ENCODE results near the gene SPCS1. TPM values are rescaled to one million over a fixed set of nuclear protein-coding genes. Genes with fewer than 3 reads are reported as not detected.

SPCS1 gene
- total RNA-seq, 1 experiment from 2014 or later: 104 TPM

DNA sequence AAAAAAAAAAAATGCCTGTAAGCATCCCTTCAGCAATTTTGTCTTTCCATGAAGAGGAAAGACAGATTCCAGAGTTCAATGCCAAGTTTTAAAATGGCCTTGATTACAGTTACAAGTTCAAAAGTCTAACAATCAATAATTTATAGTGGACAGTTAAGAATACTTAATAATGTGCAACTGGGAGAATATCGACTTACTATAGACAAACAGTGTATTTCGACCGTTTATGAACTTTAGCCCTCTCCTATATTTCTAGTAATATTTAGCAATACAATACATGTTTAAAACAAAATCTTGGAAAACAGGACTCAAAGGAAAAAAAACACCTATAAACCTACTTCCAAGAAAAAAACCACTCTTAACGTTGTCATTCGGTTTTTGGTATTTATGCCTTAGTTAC, 21.7 kb upstream of the SPCS1 start:
- intact Hi-C loops (cut with micrococcal nuclease; ENCODE audit: unreplicated experiment): loop anchor here (5.0 kb wide), 1 partner anchor 257 kb away; no protein-coding TSS in a partner anchor
- 0 out of 2 replicates have a peak overlapping the region, but pooled peaks have one; percentile 55 for H3K27ac ChIP-seq
- peak overlapping the region; percentile 96; the same call in 1 of the 2 replicates for H3K4me3 ChIP-seq

DNA sequence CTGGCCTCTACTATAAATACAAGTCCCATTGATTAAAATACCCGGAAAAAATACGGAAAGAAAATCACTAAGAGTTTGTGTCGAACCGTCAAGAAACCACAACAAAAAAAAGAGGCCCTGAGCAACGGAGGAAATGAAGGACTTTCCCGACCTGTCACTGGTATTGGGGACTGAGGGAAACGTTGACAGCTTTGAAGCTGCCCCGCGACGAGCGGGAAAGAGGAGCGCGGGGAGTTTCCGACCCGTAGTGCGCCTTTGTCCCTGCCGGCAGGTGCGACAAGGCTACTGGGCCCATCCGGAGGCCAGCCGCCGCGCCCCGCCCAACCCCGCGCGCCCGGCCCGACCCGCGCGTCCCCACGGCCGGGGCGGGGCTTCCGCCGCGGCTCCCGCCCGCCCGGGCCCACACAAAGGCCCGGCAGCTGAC, 20.6 kb upstream of the SPCS1 start:
- Histone ChIP-seq H3K27ac (peak overlapping the region; percentile 55), H3K9me3 (ENCODE audit: insufficient read depth, low read depth) (no peaks in the 10 kb centered on the region; the same call in 1 of the 2 replicates), H3K36me3 (ENCODE audit: low read depth) (peaks cover 42% of the 10 kb centered on the region), H3K79me2 (ENCODE audit: low read depth) (peaks cover 87% of the 10 kb centered on the region), H3K9me2 (ENCODE audit: insufficient read depth) (no peaks in the 10 kb centered on the region), H4K20me1 (ENCODE audit: insufficient read depth) (peaks cover 34% of the 10 kb centered on the region), H3K4me2 (peak overlapping the region; percentile 98), H2AFZ (peak overlapping the region; percentile 72), H3K4me1 (replicated peaks; ENCODE audit: insufficient read depth) (peaks cover 45% of the 10 kb centered on the region), H3K4me3 (peak overlapping the region; percentile 96), H3K27me3 (ENCODE audit: insufficient read depth, low read depth) (no peaks in the 10 kb centered on the region), H3F3A (ENCODE audit: insufficient read depth, low read depth) (peaks cover 51% of the 10 kb centered on the region)
- no TSS peak for BruUV-seq (replicated peaks)
- TF ChIP-seq EZH2 (IDR thresholded peaks at IDR 0.05; ENCODE audit: low read depth): no peak
- no peak for TF ChIP-seq CTCF (conservative IDR thresholded peaks at IDR 0.05)
- CTCF ChIA-PET: interaction anchor here (0.6 kb wide), 1 partner anchor 296 kb away, joined by 5 read pairs; no protein-coding TSS in a partner anchor
- peak; percentile 55 to 83 for DNase-seq
- POLR2A ChIA-PET (ENCODE audit: unreplicated experiment): interaction anchor here (0.5 to 0.6 kb wide), 4 partner anchors 11 to 159 kb away, joined by 3 to 8 read pairs (median 6); no protein-coding TSS in a partner anchor
- intact Hi-C loops (cut with micrococcal nuclease; ENCODE audit: unreplicated experiment): no loop called here

More for the DNA sequence above, 21.7 kb upstream of the SPCS1 start:
- ChIA-PET POLR2A (ENCODE audit: unreplicated experiment) (interaction anchor here (0.6 to 0.7 kb wide), 2 partner anchors 230 to 252 kb away, joined by 3 to 51 read pairs; no protein-coding TSS in a partner anchor), CTCF (no interaction called here)
- no peaks in the 10 kb centered on the region for H3K27me3 ChIP-seq (ENCODE audit: insufficient read depth, low read depth)
- H3K4me1 ChIP-seq (replicated peaks; ENCODE audit: insufficient read depth): peaks cover 45% of the 10 kb centered on the region
- peak overlapping the region; percentile 98 for H3K4me2 ChIP-seq
- peaks cover 75% of the 10 kb centered on the region for H3K79me2 ChIP-seq (ENCODE audit: low read depth)
- TF ChIP-seq CTCF (conservative IDR thresholded peaks at IDR 0.05) (no peak), EZH2 (IDR thresholded peaks at IDR 0.05; ENCODE audit: low read depth) (no peak)
- H3K9me3 ChIP-seq (ENCODE audit: insufficient read depth, low read depth): no peaks in the 10 kb centered on the region; the same call in 1 of the 2 replicates
- no peak overlapping the region for H2AFZ ChIP-seq
- H3F3A ChIP-seq (ENCODE audit: insufficient read depth, low read depth): peaks cover 40% of the 10 kb centered on the region
- no TSS peak for BruUV-seq (replicated peaks)
- peaks cover 24% of the 10 kb centered on the region for H4K20me1 ChIP-seq (ENCODE audit: insufficient read depth)
- DNase-seq: no peak
- H3K9me2 ChIP-seq (ENCODE audit: insufficient read depth): no peaks in the 10 kb centered on the region
- peaks cover 37% of the 10 kb centered on the region for H3K36me3 ChIP-seq (ENCODE audit: low read depth)

DNA sequence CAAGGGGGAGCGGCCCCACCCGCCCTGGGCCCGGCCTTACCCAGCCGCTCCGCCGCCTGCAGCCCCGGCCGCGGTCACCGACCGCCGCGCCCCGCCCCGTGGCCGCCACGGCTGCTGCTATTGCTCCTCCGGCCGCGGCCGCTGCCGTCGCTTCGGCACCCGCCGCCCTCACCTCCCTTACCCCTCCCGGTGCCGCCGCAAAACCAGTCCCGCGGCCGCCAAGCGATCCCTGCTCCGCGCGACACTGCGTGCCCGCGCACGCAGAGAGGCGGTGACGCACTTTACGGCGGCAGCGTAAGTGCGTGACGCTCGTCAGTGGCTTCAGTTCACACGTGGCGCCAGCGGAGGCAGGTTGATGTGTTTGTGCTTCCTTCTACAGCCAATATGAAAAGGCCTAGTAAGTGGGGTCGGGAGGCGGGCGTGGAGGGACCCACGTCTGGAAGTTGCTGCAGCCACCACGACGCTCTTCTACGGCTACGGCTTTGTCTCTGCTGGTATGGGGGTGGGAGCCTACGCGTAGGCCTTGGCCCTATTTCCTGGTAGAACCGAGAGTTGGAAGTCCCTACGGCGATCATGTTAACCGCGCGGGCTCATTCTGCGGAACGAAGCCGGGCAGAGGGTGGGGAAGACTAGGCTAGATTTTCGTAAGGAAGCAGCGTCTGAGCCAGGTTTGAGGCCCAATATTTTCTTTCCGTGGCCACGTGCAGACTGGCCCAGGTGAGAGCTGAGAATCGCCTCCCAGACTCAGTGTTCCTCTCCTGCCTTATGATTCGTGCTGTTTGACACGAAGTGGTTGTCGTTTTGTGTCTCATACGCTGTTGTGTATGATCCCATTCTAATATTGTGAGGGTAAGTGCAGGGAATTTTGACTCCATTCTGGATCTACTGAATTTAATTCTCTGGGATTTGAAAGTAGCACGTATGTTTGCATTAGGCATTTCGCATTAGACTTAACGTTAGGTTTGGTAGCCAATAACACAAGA, 19.9 kb upstream of the SPCS1 start, which contains the start of the genes GNL3 and PBRM1:
Gene GNL3, plus strand, starts transcription at position 324 of the 983 bp plus-strand sequence. Its CDS starts 61 bp downstream, at position 385.
Gene PBRM1, minus strand, starts transcription at position 205 of the 983 bp plus-strand sequence.
- Histone ChIP-seq H3K9me2 (ENCODE audit: insufficient read depth) (no peaks in the 10 kb centered on the region), H2AFZ (peak within 1 kb of the TSS; percentile 72), H3K79me2 (ENCODE audit: low read depth) (peaks cover 88% of the 10 kb centered on the region), H3K27me3 (ENCODE audit: insufficient read depth, low read depth) (no peaks in the 10 kb centered on the region), H3K4me2 (peak within 1 kb of the TSS; percentile 100), H3K36me3 (ENCODE audit: low read depth) (peaks cover 49% of the 10 kb centered on the region), H4K20me1 (ENCODE audit: insufficient read depth) (peaks cover 34% of the 10 kb centered on the region), H3K27ac (peak within 1 kb of the TSS; percentile 60), H3K9me3 (ENCODE audit: insufficient read depth, low read depth) (no peaks in the 10 kb centered on the region; the same call in 1 of the 2 replicates), H3K4me1 (replicated peaks; ENCODE audit: insufficient read depth) (peaks cover 45% of the 10 kb centered on the region), H3F3A (ENCODE audit: insufficient read depth, low read depth) (peaks cover 58% of the 10 kb centered on the region), H3K4me3 (peak within 1 kb of the TSS; percentile 96)
- BruUV-seq (replicated peaks): TSS peak; percentile 43
- peak; percentile 84 to 91 for DNase-seq
- ChIA-PET POLR2A (ENCODE audit: unreplicated experiment) (interaction anchor here (0.5 to 0.6 kb wide), 3 partner anchors 10 to 49 kb away, joined by 3 to 8 read pairs (median 8); no protein-coding TSS in a partner anchor), CTCF (interaction anchor here (0.6 kb wide), 1 partner anchor 297 kb away, joined by 5 read pairs; no protein-coding TSS in a partner anchor)
- TF ChIP-seq CTCF (conservative IDR thresholded peaks at IDR 0.05) (no peak), EZH2 (IDR thresholded peaks at IDR 0.05; ENCODE audit: low read depth) (no peak)
- intact Hi-C loops (cut with micrococcal nuclease; ENCODE audit: unreplicated experiment): no loop called here
